ENCODE data around the gene GCNT2.

GCNT2 gene

GRCh38 chr6:10558565-10558964 lies 37.4 kb downstream of the GCNT2 start:
- no peak overlapping the region for H3K4me3 ChIP-seq (ENCODE audit: low read depth, low read length)
- TF ChIP-seq CTCF (IDR thresholded peaks at IDR 0.05; ENCODE audit: low read depth, low read length): no peak

GRCh38 chr6:10559522-10560152 lies 38.5 kb downstream of the GCNT2 start:
- H3K4me3 ChIP-seq (ENCODE audit: low read depth, low read length): no peak overlapping the region
- no peak for TF ChIP-seq CTCF (IDR thresholded peaks at IDR 0.05; ENCODE audit: low read depth, low read length)

- H3K4me3 ChIP-seq (ENCODE audit: low read depth, low read length): no peak overlapping the region
- TF ChIP-seq CTCF (IDR thresholded peaks at IDR 0.05; ENCODE audit: low read depth, low read length): no peak
Measured at GRCh38 chr6:10561611-10562199, 40.6 kb downstream of the GCNT2 start.

GRCh38 chr6:10564975-10565673 lies 44.0 kb downstream of the GCNT2 start:
- no peak for TF ChIP-seq CTCF (IDR thresholded peaks at IDR 0.05; ENCODE audit: low read depth, low read length)
- no peak overlapping the region for H3K4me3 ChIP-seq (ENCODE audit: low read depth, low read length)

GRCh38 chr6:10565913-10566312 lies 44.8 kb downstream of the GCNT2 start:
- no peak overlapping the region for H3K4me3 ChIP-seq (ENCODE audit: low read depth, low read length)
- TF ChIP-seq CTCF (IDR thresholded peaks at IDR 0.05; ENCODE audit: low read depth, low read length): no peak

- no peak for TF ChIP-seq CTCF (IDR thresholded peaks at IDR 0.05; ENCODE audit: low read depth, low read length)
- H3K4me3 ChIP-seq (ENCODE audit: low read depth, low read length): no peak overlapping the region
Measured at GRCh38 chr6:10567256-10568026, 46.3 kb downstream of the GCNT2 start.
